Lung (tissue), 16 donors: ENCODE measurements around the gene CNEP1R1. TPM values are rescaled to one million over a fixed set of nuclear protein-coding genes. Genes with fewer than 3 reads are reported as not detected.

Source experiments
- ATAC-seq: fragments of 200-7000 bp; cut with Tn5 transposase; one replicate; pipeline ENCODE4 v1.9.1; 2020; ENCODE audit warnings: moderate number of reproducible peaks; ENCODE audit not compliant: insufficient read depth, low FRiP score
- DNase-seq, 3 donors: peaks; one replicate each; pipeline ENCODE4 v3.0.0-alpha.2; 2013 to 2017
- H3K27ac ChIP-seq, 2 donors: one replicate each; pipeline ENCODE4 v1.5.1; 2013; ENCODE audit warnings: mild to moderate bottlenecking in 2 of 2, moderate library complexity in 2 of 2, control low read depth in 1 of 2, inconsistent platforms in 1 of 2, low read depth in 1 of 2, low read length in 1 of 2
- H3K27me3 ChIP-seq, 3 donors: one replicate each; pipeline ENCODE4 v1.5.1; 2013; ENCODE audit warnings: low read length in 2 of 3; ENCODE audit not compliant: control insufficient read depth in 3 of 3, insufficient read depth in 3 of 3
- H3K36me3 ChIP-seq, 4 donors: one replicate each; pipeline ENCODE4 v1.5.1; 2013; ENCODE audit warnings: low read length in 4 of 4, mild to moderate bottlenecking in 1 of 4, moderate library complexity in 1 of 4; ENCODE audit not compliant: control insufficient read depth in 4 of 4, insufficient read depth in 4 of 4
- H3K4me1 ChIP-seq, 5 donors: one replicate each; pipeline ENCODE4 v1.5.1; 2013; ENCODE audit warnings: low read length in 5 of 5, mild to moderate bottlenecking in 2 of 5, moderate library complexity in 1 of 5; ENCODE audit not compliant: control insufficient read depth in 5 of 5, insufficient read depth in 5 of 5
- H3K4me3 ChIP-seq: one replicate; pipeline ENCODE4 v1.5.1; 2013; ENCODE audit warnings: mild to moderate bottlenecking, control low read depth, moderate library complexity
- H3K9ac ChIP-seq, 2 donors: one replicate each; pipeline ENCODE4 v1.5.1; 2013; ENCODE audit warnings: low read length in 2 of 2, control low read depth in 1 of 2; ENCODE audit not compliant: insufficient read depth in 1 of 2
- H3K9me3 ChIP-seq, 4 donors: one replicate each; pipeline ENCODE4 v1.5.1; 2013; ENCODE audit warnings: low read length in 3 of 4, mild to moderate bottlenecking in 1 of 4, moderate library complexity in 1 of 4; ENCODE audit not compliant: control insufficient read depth in 4 of 4, insufficient read depth in 3 of 4
- WGBS, 2 donors: extraction: QIAGEN DNeasy Blood & Tissue Kit; methylation state at CpG; one replicate each; pipeline ENCODE4 v1.1.7; 2013; 5-methylcytosine and 5-hydroxymethylcytosine counted together
- long read RNA-seq, 5 donors: transcript quantifications; one replicate each; lab custom pipeline, GENCODE V29; 2026
- polyA plus RNA-seq, 2 donors: library from polyadenylated mRNA; stranded (reverse); fragments of 200-250 nt; gene quantifications; one replicate each; pipeline ENCODE4 v1.2.1, GENCODE V29; 2013
- total RNA-seq, 2 donors: library from RNA; depleted of rRNA in 1 of 2; stranded (reverse); fragments of >200 nt in 1 of 2; gene quantifications; one replicate each; pipeline ENCODE4 v1.2.1, GENCODE V29; 2014 to 2021
- TF ChIP-seq, protein P1 (sequence below): IDR thresholded peaks from 2 replicates; pipeline ENCODE4 v1.5.1; 2012; ENCODE audit warnings: mild to moderate bottlenecking; ENCODE audit errors: control extremely low read depth, extremely low read depth
- donor health status: control.
- donor health status: control.
- donor health status: Bipolar disorder and iron deficiency.
- donor health status: healthy.
- donor health status: DM: yes; HTN: yes; CAD: no.

CNEP1R1 gene, protein sequence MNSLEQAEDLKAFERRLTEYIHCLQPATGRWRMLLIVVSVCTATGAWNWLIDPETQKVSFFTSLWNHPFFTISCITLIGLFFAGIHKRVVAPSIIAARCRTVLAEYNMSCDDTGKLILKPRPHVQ
- total RNA-seq (10 to 100 TPM; 18.9 to 23.2 TPM), polyA plus RNA-seq (10 to 100 TPM; 13.8 to 15.9 TPM)
- long read RNA-seq, donor 1, transcript CNEP1R1-202 (6 exons, 2,117 nt): major isoform, 6 of 6 reads
- long read RNA-seq, donor 1, partial matches to known transcripts: 0 of 6 reads
- long read RNA-seq, donor 1, other reads (novel, unspliced or antisense): 0 of 6 reads
- long read RNA-seq, donor 2, partial matches to known transcripts: 0 of 5 reads
- long read RNA-seq, donor 2, other reads (novel, unspliced or antisense): 0 of 5 reads
- long read RNA-seq, donor 3, transcript CNEP1R1-202 (6 exons, 2,117 nt): major isoform, 5 of 6 reads
- long read RNA-seq, donor 3, partial matches to known transcripts: 0 of 6 reads
- long read RNA-seq, donor 3, other reads (novel, unspliced or antisense): 0 of 6 reads
- long read RNA-seq, donor 4, partial matches to known transcripts: 5 of 7 reads
- long read RNA-seq, donor 4, other reads (novel, unspliced or antisense): 0 of 7 reads
- long read RNA-seq, donor 5, partial matches to known transcripts: 0 of 4 reads
- long read RNA-seq, donor 5, other reads (novel, unspliced or antisense): 0 of 4 reads

DNA sequence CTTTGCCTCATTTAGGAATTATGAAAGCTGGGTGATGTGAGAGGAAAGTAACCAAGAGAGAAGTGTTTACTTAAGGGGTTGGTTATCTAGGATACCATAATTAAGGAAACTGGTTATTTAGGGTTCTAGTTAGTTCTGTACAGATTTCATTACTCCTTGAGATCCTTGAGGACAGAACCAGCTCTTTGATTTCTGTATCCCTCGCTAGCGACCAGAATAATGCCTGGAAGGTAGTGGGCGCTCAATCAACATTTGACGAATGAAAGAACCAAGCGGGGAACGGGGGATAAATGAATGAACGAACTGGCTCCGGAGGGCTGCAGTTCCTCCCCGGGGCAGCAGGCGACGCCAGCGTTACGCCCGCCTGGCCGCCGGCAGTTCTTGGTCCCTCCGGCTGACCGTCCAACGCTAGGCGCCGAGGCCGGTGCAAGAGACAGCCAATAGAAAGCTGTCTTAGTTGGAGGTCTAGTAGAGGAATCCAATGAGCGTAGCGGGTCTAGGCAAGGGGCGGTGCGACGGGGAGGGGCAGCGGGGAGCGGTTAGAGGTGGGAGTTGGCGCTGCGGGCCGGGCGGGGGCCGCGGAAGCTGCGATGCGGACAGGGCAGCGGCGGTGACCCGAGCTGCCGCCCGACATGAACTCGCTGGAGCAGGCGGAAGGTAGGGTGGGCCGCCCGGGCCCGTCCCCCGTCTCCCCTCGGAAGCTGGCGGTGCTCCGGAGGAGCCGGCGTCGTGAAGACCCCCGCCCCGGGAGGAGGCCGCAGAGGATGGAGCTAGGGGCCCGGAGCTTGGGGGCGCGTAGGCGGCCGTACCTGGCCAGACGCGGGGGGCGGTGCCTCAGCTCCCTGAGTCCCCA lies at the start of gene CNEP1R1:
CNEP1R1 (plus strand) TSS at position 542 of the 853 bp plus-strand sequence; CDS start at position 633, 91 bp downstream.
- H3K4me3 ChIP-seq: peak within 1 kb of the TSS; percentile 90
- H3K9me3 ChIP-seq: no peaks in the 10 kb centered on the region
- peak; percentile 100 for ATAC-seq
- no peaks in the 10 kb centered on the region for H3K27me3 ChIP-seq
- H3K9ac ChIP-seq: peak within 1 kb of the TSS; percentile 57 to 76
- WGBS, 2 donors: 0 to 1% methylated on average over 61 to 65 of the region's 65 CpGs
- H3K27ac ChIP-seq: peak within 1 kb of the TSS; percentile 86 to 88
- TF ChIP-seq, protein P1, sequence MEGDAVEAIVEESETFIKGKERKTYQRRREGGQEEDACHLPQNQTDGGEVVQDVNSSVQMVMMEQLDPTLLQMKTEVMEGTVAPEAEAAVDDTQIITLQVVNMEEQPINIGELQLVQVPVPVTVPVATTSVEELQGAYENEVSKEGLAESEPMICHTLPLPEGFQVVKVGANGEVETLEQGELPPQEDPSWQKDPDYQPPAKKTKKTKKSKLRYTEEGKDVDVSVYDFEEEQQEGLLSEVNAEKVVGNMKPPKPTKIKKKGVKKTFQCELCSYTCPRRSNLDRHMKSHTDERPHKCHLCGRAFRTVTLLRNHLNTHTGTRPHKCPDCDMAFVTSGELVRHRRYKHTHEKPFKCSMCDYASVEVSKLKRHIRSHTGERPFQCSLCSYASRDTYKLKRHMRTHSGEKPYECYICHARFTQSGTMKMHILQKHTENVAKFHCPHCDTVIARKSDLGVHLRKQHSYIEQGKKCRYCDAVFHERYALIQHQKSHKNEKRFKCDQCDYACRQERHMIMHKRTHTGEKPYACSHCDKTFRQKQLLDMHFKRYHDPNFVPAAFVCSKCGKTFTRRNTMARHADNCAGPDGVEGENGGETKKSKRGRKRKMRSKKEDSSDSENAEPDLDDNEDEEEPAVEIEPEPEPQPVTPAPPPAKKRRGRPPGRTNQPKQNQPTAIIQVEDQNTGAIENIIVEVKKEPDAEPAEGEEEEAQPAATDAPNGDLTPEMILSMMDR: peak; percentile 98
- peaks cover 0 to 31% (median 7%) of the 10 kb centered on the region in 5 donors for H3K4me1 ChIP-seq
- H3K36me3 ChIP-seq: peaks cover 0 to 2% (median 0%) of the 10 kb centered on the region in 4 donors
- peak; percentile 97 to 99 (median 99) for DNase-seq

DNA sequence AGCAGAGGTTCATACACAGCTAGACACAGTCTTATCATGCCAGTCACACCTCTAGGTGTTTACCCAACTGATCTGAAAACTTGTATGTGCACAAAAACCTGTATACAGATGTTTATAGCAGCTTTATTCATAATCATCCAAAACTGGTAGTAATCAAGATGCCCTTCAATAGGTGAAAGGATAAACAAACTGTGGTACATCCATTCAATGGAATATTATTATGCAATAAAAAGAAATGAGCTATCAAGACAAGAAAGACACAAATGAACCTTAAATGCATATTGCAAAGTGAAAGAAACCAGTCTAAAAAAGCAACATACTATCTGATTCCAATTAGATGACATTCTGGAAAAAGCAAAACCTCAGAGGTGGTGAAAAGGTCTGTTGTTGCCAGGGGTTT lies 47.6 kb upstream of the CNEP1R1 start:
- Histone ChIP-seq H3K36me3 (no peaks in the 10 kb centered on the region), H3K4me1 (no peaks in the 10 kb centered on the region), H3K27me3 (no peaks in the 10 kb centered on the region), H3K9ac (no peak overlapping the region), H3K4me3 (no peak overlapping the region), H3K27ac (no peak overlapping the region), H3K9me3 (peaks cover 0 to 2% (median 0%) of the 10 kb centered on the region in 4 donors)
- ATAC-seq (no peak), DNase-seq (no peak)
- TF ChIP-seq, protein P1: no peak

DNA sequence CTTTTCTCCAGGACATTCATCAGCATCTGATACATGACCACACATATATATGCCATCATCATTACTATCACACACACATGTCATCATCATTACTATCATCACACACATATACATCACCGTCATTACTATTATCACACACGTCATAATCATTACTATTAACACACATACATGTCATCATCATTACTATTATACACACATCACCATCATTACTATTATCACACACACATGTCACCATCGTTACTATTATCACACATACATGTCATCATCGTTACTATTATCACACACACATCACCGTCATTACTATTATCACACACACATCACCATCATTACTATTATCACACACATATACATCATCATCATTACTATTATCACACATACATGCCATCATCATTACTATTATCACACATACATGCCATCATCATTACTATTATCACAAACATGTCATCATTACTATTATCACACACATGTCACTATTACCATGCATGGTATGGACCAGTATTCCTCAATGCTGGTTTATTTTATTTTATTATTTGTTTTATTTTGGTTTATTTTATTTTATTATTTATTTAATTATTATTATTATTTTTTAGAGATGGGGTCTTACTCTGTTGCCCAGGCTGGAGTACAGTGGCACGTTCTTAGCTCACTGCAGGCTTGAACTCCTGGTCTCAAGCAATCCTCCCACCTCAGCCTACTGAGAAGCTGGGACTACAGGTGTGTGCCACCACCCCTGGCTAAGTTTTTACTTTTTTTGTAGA lies 46.3 kb upstream of the CNEP1R1 start:
- H3K4me3 ChIP-seq: no peak overlapping the region
- no peaks in the 10 kb centered on the region for H3K4me1 ChIP-seq
- no peak for ATAC-seq
- 90 to 94% methylated on average over 6 of the region's 6 CpGs for WGBS, 2 donors
- DNase-seq: no peak
- no peak overlapping the region for H3K27ac ChIP-seq
- H3K27me3 ChIP-seq: no peaks in the 10 kb centered on the region
- H3K9ac ChIP-seq: no peak overlapping the region
- H3K36me3 ChIP-seq: no peaks in the 10 kb centered on the region
- TF ChIP-seq, protein P1: no peak
- peaks cover 0 to 2% (median under 1%) of the 10 kb centered on the region in 4 donors for H3K9me3 ChIP-seq
